KMS-11 (cell line): ENCODE data around the gene MLIP.
"Not testable (repeated sequence)": the region's sequence is repeated elsewhere in the genome, so short reads cannot be mapped to it uniquely, and the experiment has no call there.

Experiments used
- H2AFZ ChIP-seq: fragments of 200-600 bp; sonication (generic); 2 replicates; pipeline ENCODE4 v1.6.1; 2016; ENCODE audit warnings: antibody characterized with exemption, mixed run types, low read depth
- H3K27ac ChIP-seq: fragments of 200-600 bp; sonication (generic); 2 replicates; pipeline ENCODE4 v1.6.1; 2016; ENCODE audit warnings: mild to moderate bottlenecking, mixed run types
- H3K27me3 ChIP-seq: fragments of 200-600 bp; sonication (generic); 2 replicates; pipeline ENCODE4 v1.6.1; 2017; ENCODE audit warnings: mild to moderate bottlenecking, low read depth, mixed run types, moderate library complexity; ENCODE audit not compliant: insufficient read depth
- H3K36me3 ChIP-seq: fragments of 200-600 bp; sonication (generic); 2 replicates; pipeline ENCODE4 v1.6.1; 2017; ENCODE audit warnings: mild to moderate bottlenecking, mixed run types; ENCODE audit not compliant: insufficient read depth
- H3K4me1 ChIP-seq: fragments of 200-600 bp; sonication (generic); 2 replicates; pipeline ENCODE4 v1.6.1; 2016; ENCODE audit warnings: mild to moderate bottlenecking, low read depth, mixed run types; ENCODE audit not compliant: poor library complexity, severe bottlenecking
- H3K4me2 ChIP-seq: fragments of 200-600 bp; sonication (generic); 2 replicates; pipeline ENCODE4 v1.7.0; 2016; ENCODE audit warnings: mild to moderate bottlenecking, mixed run types
- H3K4me3 ChIP-seq: fragments of 200-600 bp; sonication (generic); IDR thresholded peaks from 2 replicates; pipeline ENCODE4 v1.6.1; 2017; ENCODE audit warnings: low read depth, low read length, mixed read lengths; ENCODE audit not compliant: insufficient read depth
- H3K79me2 ChIP-seq: fragments of 200-600 bp; sonication (generic); 2 replicates; pipeline ENCODE4 v1.6.1; 2016; ENCODE audit warnings: low read depth, mixed run types; ENCODE audit not compliant: insufficient read depth
- H3K9ac ChIP-seq: fragments of 200-600 bp; sonication (generic); 2 replicates; pipeline ENCODE4 v1.6.1; 2016; ENCODE audit warnings: mild to moderate bottlenecking, mixed run types
- H4K20me1 ChIP-seq: fragments of 200-600 bp; sonication (generic); 2 replicates; pipeline ENCODE4 v1.6.1; 2016; ENCODE audit warnings: mild to moderate bottlenecking, mixed run types; ENCODE audit not compliant: insufficient read depth
- TF ChIP-seq, protein P1 (sequence below): fragments of 200-600 bp; sonication (generic); conservative IDR thresholded peaks from 2 replicates; pipeline ENCODE4 v1.6.1; 2017; ENCODE audit warnings: low read depth, mild to moderate bottlenecking, antibody characterized with exemption, low read length, moderate library complexity, mixed read lengths

Gene MLIP

DNA sequence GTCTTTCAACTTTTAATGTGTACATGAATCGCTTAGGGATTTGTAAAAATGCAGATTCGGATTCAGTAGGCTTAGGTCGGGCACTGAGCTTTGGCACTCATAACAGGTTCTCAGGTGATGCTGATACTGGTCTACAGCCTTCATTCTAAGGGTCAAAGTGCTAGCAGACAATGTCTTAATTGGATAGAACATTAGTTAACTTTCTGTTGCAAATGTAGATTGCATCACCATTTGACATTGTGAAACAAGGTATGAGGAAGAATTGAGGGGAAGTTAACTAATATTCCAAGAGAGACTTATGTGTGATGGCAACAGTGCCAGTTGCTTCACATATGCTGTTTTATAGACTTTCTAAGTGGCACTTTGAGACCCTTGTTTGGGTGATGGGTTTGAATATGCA, 86.9 kb downstream of the MLIP start:
- H3K27me3 ChIP-seq = no peaks in the 10 kb centered on the region
- no peaks in the 10 kb centered on the region for H3K4me1 ChIP-seq
- H3K9ac ChIP-seq = no peak overlapping the region
- no peaks in the 10 kb centered on the region for H3K79me2 ChIP-seq
- H4K20me1 ChIP-seq = no peaks in the 10 kb centered on the region
- no peak overlapping the region for H3K4me3 ChIP-seq
- H3K27ac ChIP-seq = no peak overlapping the region
- H2AFZ ChIP-seq = no peak overlapping the region
- TF ChIP-seq, protein P1, sequence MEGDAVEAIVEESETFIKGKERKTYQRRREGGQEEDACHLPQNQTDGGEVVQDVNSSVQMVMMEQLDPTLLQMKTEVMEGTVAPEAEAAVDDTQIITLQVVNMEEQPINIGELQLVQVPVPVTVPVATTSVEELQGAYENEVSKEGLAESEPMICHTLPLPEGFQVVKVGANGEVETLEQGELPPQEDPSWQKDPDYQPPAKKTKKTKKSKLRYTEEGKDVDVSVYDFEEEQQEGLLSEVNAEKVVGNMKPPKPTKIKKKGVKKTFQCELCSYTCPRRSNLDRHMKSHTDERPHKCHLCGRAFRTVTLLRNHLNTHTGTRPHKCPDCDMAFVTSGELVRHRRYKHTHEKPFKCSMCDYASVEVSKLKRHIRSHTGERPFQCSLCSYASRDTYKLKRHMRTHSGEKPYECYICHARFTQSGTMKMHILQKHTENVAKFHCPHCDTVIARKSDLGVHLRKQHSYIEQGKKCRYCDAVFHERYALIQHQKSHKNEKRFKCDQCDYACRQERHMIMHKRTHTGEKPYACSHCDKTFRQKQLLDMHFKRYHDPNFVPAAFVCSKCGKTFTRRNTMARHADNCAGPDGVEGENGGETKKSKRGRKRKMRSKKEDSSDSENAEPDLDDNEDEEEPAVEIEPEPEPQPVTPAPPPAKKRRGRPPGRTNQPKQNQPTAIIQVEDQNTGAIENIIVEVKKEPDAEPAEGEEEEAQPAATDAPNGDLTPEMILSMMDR = no peak
- H3K36me3 ChIP-seq = no peaks in the 10 kb centered on the region
- no peak overlapping the region for H3K4me2 ChIP-seq

DNA sequence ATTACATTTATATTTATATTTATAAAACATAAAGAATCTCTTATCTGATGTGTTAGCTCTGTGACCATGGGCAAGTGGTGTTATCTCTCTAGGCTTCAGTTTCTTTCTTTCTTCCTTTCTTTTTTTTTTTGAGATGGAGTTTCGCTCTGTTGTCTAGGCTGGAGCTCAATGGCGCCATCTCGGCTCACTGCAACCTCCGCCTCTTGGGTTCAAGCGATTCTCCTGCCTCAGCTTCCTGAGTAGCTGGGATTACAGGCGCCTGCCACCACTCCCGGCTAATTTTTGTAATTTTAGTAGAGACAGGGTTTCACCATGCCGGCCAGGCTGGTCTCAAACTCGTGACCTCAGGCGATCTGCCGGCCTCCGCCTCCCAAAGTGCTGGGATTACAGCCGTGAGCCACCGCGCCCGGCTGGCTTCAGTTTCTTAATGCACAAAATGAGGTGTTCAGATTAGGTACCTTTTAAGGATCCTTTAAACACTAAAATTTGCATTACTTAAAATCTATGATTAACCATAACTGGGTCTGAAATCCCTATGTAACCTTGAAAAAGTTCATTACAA, 92.3 kb downstream of the MLIP start:
- not testable (repeated sequence) for H3K36me3 ChIP-seq

DNA sequence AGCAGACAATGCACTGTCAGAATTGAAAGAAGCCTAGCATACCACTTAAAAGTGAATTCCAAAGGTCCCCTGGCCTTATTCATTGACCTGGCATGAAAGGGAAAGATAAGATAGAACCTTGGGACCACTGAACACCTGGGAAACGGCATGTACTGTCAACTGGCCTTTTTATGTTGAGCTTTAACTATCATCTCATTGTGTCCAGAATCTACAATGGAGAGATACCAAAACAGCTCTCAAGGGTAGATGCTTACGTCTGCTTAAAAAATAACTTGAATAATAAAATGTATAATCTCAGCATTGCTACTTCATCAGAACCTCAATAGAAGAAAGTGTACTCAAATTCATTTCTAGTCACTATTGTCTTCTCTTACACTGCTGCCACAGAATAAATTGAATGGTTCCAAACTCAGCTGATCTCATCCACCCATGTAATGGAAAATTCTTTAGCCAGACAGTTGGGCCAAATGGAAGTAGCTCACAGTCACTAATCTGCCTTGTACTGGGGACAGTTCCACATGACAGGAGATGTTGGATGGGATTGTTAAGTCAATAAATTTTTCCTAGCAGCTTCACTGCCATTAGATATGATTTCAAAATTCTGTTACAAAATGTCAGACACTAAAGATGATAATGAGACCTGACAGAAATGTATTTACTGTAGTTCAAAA, 93.8 kb downstream of the MLIP start:
- Histone ChIP-seq H3K4me2 (no peak overlapping the region), H3K27me3 (no peaks in the 10 kb centered on the region), H3K27ac (no peak overlapping the region), H3K9ac (no peak overlapping the region), H2AFZ (no peak overlapping the region), H3K36me3 (no peaks in the 10 kb centered on the region), H3K4me1 (no peaks in the 10 kb centered on the region), H4K20me1 (no peaks in the 10 kb centered on the region), H3K4me3 (no peak overlapping the region), H3K79me2 (no peaks in the 10 kb centered on the region)
- TF ChIP-seq, protein P1 = no peak

More for the DNA sequence above, 92.3 kb downstream of the MLIP start:
- not testable (repeated sequence) for H4K20me1 ChIP-seq, H2AFZ ChIP-seq, H3K27me3 ChIP-seq, H3K4me3 ChIP-seq, H3K9ac ChIP-seq, H3K4me1 ChIP-seq, H3K79me2 ChIP-seq, H3K4me2 ChIP-seq, H3K27ac ChIP-seq

DNA sequence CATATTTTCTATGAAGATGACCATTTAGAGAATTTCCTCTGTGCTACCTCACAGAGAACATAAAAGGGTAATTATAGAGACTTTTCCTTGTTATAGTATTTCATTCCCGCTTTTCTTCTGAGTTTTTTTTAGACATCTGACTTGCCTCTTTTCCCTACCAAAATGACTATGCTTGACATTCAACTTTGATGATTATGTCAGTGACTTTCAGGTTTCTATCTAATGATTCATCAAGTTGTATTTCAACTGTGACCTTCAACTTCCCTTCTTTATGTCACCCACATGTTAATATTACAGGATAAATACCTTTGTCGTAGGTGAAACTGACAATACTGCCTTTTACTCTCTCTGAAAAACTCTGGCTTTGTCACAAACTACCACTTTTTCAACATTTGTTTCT, 95.3 kb downstream of the MLIP start:
- no peak overlapping the region for H3K9ac ChIP-seq
- H3K4me1 ChIP-seq = no peaks in the 10 kb centered on the region
- H3K4me2 ChIP-seq = no peak overlapping the region
- no peak overlapping the region for H2AFZ ChIP-seq
- H3K79me2 ChIP-seq = no peaks in the 10 kb centered on the region
- no peaks in the 10 kb centered on the region for H3K36me3 ChIP-seq
- no peaks in the 10 kb centered on the region for H4K20me1 ChIP-seq
- H3K4me3 ChIP-seq = no peak overlapping the region
- no peak overlapping the region for H3K27ac ChIP-seq
- H3K27me3 ChIP-seq = no peaks in the 10 kb centered on the region
- TF ChIP-seq, protein P1 = no peak

DNA sequence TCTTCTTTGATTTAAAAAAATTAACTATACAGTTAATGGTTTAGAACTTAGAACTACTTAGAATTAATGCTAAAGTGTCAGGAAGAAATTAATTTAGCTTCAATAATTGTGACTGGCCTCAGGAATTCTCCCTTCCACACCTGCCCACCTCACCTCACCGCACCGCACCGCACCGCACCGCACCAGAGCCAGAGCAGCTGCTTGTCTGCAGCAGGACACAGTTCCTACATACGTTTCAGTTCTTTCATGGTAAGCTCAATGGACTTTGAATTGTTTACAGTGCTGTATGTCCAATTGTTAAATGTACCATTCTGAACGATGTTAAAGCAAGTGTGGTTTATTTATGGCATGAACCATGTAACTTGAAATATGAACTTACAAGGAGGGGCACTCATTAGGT, 98.7 kb downstream of the MLIP start:
- not testable (repeated sequence) for H3K79me2 ChIP-seq, H3K36me3 ChIP-seq, H3K27ac ChIP-seq, H3K4me3 ChIP-seq, H3K9ac ChIP-seq, H3K27me3 ChIP-seq, H4K20me1 ChIP-seq, H3K4me1 ChIP-seq, H3K4me2 ChIP-seq, H2AFZ ChIP-seq
